SH-SY5Y (cell line): Measurements from ENCODE around the gene NUP37.

Experiments used
- GATA2 ChIP-seq: IDR thresholded peaks from 2 replicates; pipeline ENCODE4 v1.6.1; 2011; ENCODE audit warnings: mild to moderate bottlenecking, low read depth, low read length
- GATA3 ChIP-seq: IDR thresholded peaks from 2 replicates; pipeline ENCODE4 v1.6.1; 2011; ENCODE audit warnings: low read depth, mild to moderate bottlenecking, low read length, moderate library complexity

- TF ChIP-seq GATA3 (no peak), GATA2 (no peak)
These were observed 26.6 kb downstream of the NUP37 start for GRCh38 chr12:102093319-102093718.
